BE2C (cell line): ENCODE results near the gene TRPT1.

Source experiments
- DNase-seq: peaks from one replicate; pipeline ENCODE4 v3.0.0-alpha.2; 2020
- H3K27me3 ChIP-seq: fragments of 250-450 bp; sonication (Bioruptor Pico); 2 replicates; pipeline ENCODE4 v1.5.1; 2020; ENCODE audit warnings: mild to moderate bottlenecking
- H3K36me3 ChIP-seq: fragments of 250-450 bp; sonication (Bioruptor Pico); 2 replicates; pipeline ENCODE4 v1.5.1; 2020; ENCODE audit warnings: mild to moderate bottlenecking
- H3K4me1 ChIP-seq: fragments of 250-450 bp; sonication (Bioruptor Pico); 2 replicates; pipeline ENCODE4 v1.5.1; 2020
- H3K4me3 ChIP-seq: 2 replicates; pipeline ENCODE4 v1.5.1; 2011; ENCODE audit warnings: low read depth, low read length
- H3K9me3 ChIP-seq: fragments of 250-450 bp; sonication (Bioruptor Pico); 2 replicates; pipeline ENCODE4 v1.5.1; 2020
- TF ChIP-seq, protein P1 (sequence below): IDR thresholded peaks from 2 replicates; pipeline ENCODE4 v1.5.1; 2012; ENCODE audit warnings: mild to moderate bottlenecking, low read depth, low read length

The TRPT1 gene

DNA sequence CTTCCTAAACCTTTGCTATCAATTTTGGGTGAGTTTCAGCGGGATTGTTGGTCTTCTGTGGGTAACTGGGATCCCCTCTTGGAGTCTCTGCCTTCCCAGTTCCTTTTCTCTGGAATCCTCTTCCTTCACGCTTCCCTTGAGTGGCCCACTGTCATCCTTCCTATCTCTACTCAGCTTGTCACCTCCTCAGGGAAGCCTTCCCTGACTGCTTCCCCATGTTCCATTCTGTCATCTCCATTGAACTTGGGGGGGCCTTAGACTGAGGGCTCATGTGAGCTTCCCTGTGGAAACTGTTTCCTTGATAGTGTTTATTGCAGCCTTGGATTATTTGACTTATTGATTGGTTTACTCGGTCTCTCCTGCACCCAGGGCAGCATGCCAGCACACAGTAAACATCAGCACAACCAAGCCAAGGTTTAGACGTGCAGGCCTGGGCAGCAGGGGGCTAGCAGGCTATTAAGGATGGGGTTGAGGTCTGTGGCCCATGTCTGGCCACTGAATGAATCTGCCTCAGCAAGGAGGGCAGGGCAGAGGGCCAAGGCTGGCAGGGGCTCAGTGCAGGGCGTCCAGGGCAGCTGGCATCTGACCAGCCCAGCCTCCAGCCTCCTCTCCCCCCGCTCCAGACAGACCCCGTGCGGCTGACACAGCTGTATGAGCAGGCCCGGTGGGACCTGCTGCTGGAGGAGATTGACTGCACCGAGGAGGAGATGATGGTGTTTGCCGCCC, 7.2 kb downstream of the TRPT1 start:
- H3K4me1 ChIP-seq: peaks cover 8% of the 10 kb centered on the region
- no peaks in the 10 kb centered on the region for H3K27me3 ChIP-seq
- H3K36me3 ChIP-seq: no peaks in the 10 kb centered on the region
- TF ChIP-seq, protein P1, sequence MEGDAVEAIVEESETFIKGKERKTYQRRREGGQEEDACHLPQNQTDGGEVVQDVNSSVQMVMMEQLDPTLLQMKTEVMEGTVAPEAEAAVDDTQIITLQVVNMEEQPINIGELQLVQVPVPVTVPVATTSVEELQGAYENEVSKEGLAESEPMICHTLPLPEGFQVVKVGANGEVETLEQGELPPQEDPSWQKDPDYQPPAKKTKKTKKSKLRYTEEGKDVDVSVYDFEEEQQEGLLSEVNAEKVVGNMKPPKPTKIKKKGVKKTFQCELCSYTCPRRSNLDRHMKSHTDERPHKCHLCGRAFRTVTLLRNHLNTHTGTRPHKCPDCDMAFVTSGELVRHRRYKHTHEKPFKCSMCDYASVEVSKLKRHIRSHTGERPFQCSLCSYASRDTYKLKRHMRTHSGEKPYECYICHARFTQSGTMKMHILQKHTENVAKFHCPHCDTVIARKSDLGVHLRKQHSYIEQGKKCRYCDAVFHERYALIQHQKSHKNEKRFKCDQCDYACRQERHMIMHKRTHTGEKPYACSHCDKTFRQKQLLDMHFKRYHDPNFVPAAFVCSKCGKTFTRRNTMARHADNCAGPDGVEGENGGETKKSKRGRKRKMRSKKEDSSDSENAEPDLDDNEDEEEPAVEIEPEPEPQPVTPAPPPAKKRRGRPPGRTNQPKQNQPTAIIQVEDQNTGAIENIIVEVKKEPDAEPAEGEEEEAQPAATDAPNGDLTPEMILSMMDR: no peak
- H3K4me3 ChIP-seq: no peak overlapping the region
- DNase-seq: no peak
- no peaks in the 10 kb centered on the region for H3K9me3 ChIP-seq

DNA sequence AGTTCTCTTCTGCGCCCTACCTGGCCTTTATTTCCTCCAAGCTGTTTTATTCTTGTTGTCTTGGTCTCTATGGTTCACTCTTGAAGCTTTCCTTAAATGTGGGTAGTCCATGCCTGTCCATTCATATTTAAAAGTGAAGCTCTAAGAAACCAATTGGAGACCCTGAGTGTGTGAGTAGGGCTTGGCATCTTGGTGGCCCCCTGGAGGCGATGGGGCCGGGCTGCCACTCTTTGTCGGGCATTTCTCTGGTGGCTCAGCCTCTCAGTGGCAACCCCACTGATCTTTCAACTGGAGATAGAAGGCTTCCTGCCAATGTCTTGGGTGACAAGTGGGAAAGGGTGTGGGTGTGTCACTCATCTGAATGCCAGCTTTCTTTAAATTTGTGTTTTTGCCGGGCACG, 9.1 kb downstream of the TRPT1 start:
- TF ChIP-seq, protein P1: no peak
- Histone ChIP-seq H3K27me3 (no peaks in the 10 kb centered on the region), H3K4me1 (no peaks in the 10 kb centered on the region), H3K4me3 (no peak overlapping the region), H3K9me3 (no peaks in the 10 kb centered on the region), H3K36me3 (no peaks in the 10 kb centered on the region)
- no peak for DNase-seq

DNA sequence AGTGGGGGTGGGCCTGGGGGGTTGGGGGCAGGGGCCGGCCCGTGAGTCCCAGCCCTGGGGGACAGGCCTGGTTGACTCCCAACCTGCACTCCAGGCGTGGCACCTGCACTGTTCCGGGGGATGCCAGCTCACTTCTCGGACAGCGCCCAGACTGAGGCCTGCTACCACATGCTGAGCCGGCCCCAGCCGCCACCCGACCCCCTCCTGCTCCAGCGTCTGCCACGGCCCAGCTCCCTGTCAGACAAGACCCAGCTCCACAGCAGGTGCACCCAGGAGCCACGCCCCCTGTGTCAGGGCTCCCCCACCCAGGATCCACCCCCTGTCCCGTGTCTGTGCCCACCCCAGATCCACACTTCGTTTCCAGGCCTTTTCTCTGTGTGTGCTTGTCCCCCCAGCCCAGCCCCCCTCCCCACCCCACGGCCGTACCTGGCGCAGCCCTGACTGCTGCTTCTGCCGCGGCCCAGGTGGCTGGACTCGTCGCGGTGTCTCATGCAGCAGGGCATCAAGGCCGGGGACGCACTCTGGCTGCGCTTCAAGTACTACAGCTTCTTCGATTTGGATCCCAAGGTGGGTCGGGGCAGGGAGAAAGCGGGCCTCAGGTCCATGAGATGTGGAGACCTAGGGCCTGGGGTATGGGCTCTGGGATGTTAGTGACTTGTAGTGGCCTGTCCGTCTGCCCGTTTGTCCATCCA, 14.7 kb downstream of the TRPT1 start:
- Histone ChIP-seq H3K27me3 (no peaks in the 10 kb centered on the region), H3K4me1 (peaks cover 4% of the 10 kb centered on the region; the same call in 1 of the 2 replicates), H3K9me3 (no peaks in the 10 kb centered on the region), H3K36me3 (peaks cover 4% of the 10 kb centered on the region; the same call in 1 of the 2 replicates), H3K4me3 (no peak overlapping the region)
- no peak for DNase-seq
- TF ChIP-seq, protein P1: no peak

GRCh38 chr11:64210301-64211020, 15.5 kb downstream of the TRPT1 start:
- Histone ChIP-seq H3K4me3 (no peak overlapping the region), H3K27me3 (no peaks in the 10 kb centered on the region), H3K36me3 (peaks cover 12% of the 10 kb centered on the region), H3K9me3 (no peaks in the 10 kb centered on the region), H3K4me1 (peaks cover 4% of the 10 kb centered on the region; the same call in 1 of the 2 replicates)
- no peak for DNase-seq
- TF ChIP-seq, protein P1: no peak

DNA sequence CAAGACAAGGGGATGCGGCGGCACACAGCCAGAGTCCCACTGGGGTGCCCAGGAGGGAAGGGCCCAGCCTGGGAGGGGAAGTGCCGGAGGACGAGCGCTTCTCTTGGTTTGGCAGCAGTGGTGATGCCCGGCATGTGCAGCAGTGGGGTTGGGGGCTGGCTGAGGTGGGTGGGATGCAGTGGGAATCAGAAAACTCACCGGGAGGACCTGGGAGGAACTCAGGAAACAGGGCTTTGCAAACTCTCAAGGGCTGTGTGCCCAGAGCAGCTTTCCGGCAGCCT, 16.5 kb downstream of the TRPT1 start:
- Histone ChIP-seq H3K4me1 (peaks cover 4% of the 10 kb centered on the region; the same call in 1 of the 2 replicates), H3K9me3 (no peaks in the 10 kb centered on the region), H3K36me3 (peaks cover 21% of the 10 kb centered on the region), H3K27me3 (no peaks in the 10 kb centered on the region), H3K4me3 (no peak overlapping the region)
- TF ChIP-seq, protein P1: no peak
- DNase-seq: no peak
